Calu3 (cell line): ENCODE measurements around the gene NTNG2. TPM values are rescaled to one million over a fixed set of nuclear protein-coding genes. Genes with fewer than 3 reads are reported as not detected.

Source experiments
- BruUV-seq: library from RNA; stranded (reverse); fragments of 400-500 nt; replicated peaks from 2 replicates; lab custom pipeline; 2021; lab: Mats Ljungman, UMichigan
- CTCF ChIA-PET: fragments of 300-600 bp; sonication (Branson Sonifier 250); formaldehyde crosslinking; loops from one replicate; lab custom pipeline; 2022; ENCODE audit warnings: antibody characterized with exemption; lab: Charles Lee
- DNase-seq: peaks from one replicate; pipeline ENCODE4 v3.0.0; 2022
- H3K27ac Mint-ChIP-seq: one replicate; pipeline ENCODE4 v1.8.0; 2022; ENCODE audit warnings: mixed read lengths; ENCODE audit not compliant: unreplicated experiment
- H3K27me3 Mint-ChIP-seq: one replicate; pipeline ENCODE4 v1.8.0; 2022; ENCODE audit warnings: mixed read lengths; ENCODE audit not compliant: unreplicated experiment
- H3K36me3 Mint-ChIP-seq: one replicate; pipeline ENCODE4 v1.8.0; 2022; ENCODE audit warnings: mild to moderate bottlenecking, moderate library complexity, mixed read lengths; ENCODE audit not compliant: insufficient read depth, unreplicated experiment
- H3K4me1 Mint-ChIP-seq: one replicate; pipeline ENCODE4 v1.8.0; 2022; ENCODE audit warnings: mild to moderate bottlenecking, low read depth, mixed read lengths; ENCODE audit not compliant: unreplicated experiment
- H3K4me3 Mint-ChIP-seq: one replicate; pipeline ENCODE4 v1.8.0; 2022; ENCODE audit warnings: mild to moderate bottlenecking, low read depth, moderate library complexity, mixed read lengths; ENCODE audit not compliant: unreplicated experiment
- H3K9me3 Mint-ChIP-seq: one replicate; pipeline ENCODE4 v1.8.0; 2022; ENCODE audit warnings: low read depth, mixed read lengths; ENCODE audit not compliant: unreplicated experiment
- CTCF ChIP-seq: fragments of 200-600 bp; IDR thresholded peaks from one replicate; pipeline ENCODE4 v1.8.0; 2022; ENCODE audit warnings: antibody characterized with exemption; ENCODE audit not compliant: unreplicated experiment
- intact Hi-C: fragments of 100-400 bp; cut with micrococcal nuclease; formaldehyde crosslinking; loops from one replicate; pipeline ENCODE4 v1.10.0; 2022; ENCODE audit not compliant: unreplicated experiment
- total RNA-seq: library from RNA; stranded (reverse); gene quantifications from 2 replicates; pipeline ENCODE4 v1.2.3, GENCODE V29; 2022

Gene NTNG2
- total RNA-seq, 1 experiment from 2014 or later, result not detected

- CTCF ChIA-PET, result no interaction called here
- intact Hi-C loops, result no loop called here
- BruUV-seq, result no TSS peak
These were observed 20.6 kb downstream of the NTNG2 start for GRCh38 chr9:132182314-132183091.

GRCh38 chr9:132183134-132183533 is 21.3 kb downstream of the NTNG2 start:
- Mint-ChIP-seq H3K9me3 (no peaks in the 10 kb centered on the region), H3K27me3 (peaks cover 91% of the 10 kb centered on the region), H3K4me1 (peaks cover 9% of the 10 kb centered on the region), H3K36me3 (no peaks in the 10 kb centered on the region), H3K27ac (no peak overlapping the region), H3K4me3 (no peak overlapping the region)
- CTCF ChIA-PET, result no interaction called here
- no peak for DNase-seq
- BruUV-seq, result no TSS peak
- no peak for TF ChIP-seq CTCF
- intact Hi-C loops, result no loop called here

More at GRCh38 chr9:132182314-132183091, 20.6 kb downstream of the NTNG2 start:
- no peaks in the 10 kb centered on the region for H3K36me3 Mint-ChIP-seq
- H3K9me3 Mint-ChIP-seq, result no peaks in the 10 kb centered on the region
- H3K27me3 Mint-ChIP-seq, result peaks cover 92% of the 10 kb centered on the region
- H3K4me1 Mint-ChIP-seq, result peaks cover 6% of the 10 kb centered on the region
- TF ChIP-seq CTCF, result no peak
- H3K4me3 Mint-ChIP-seq, result no peak overlapping the region
- H3K27ac Mint-ChIP-seq, result no peak overlapping the region
- no peak for DNase-seq

- Mint-ChIP-seq H3K27me3 (peaks cover 87% of the 10 kb centered on the region), H3K9me3 (no peaks in the 10 kb centered on the region), H3K4me3 (no peak overlapping the region), H3K27ac (no peak overlapping the region), H3K4me1 (peaks cover 9% of the 10 kb centered on the region), H3K36me3 (no peaks in the 10 kb centered on the region)
- no TSS peak for BruUV-seq
- no peak for TF ChIP-seq CTCF
- intact Hi-C loops, result no loop called here
- CTCF ChIA-PET, result no interaction called here
- no peak for DNase-seq
These were observed 21.9 kb downstream of the NTNG2 start for GRCh38 chr9:132183715-132184114.

- intact Hi-C loops, result no loop called here
- H3K4me1 Mint-ChIP-seq, result peaks cover 9% of the 10 kb centered on the region
- TF ChIP-seq CTCF, result no peak
- no TSS peak for BruUV-seq
- peaks cover 85% of the 10 kb centered on the region for H3K27me3 Mint-ChIP-seq
- no peak for DNase-seq
- no peak overlapping the region for H3K4me3 Mint-ChIP-seq
- no peak overlapping the region for H3K27ac Mint-ChIP-seq
- H3K9me3 Mint-ChIP-seq, result no peaks in the 10 kb centered on the region
- CTCF ChIA-PET, result no interaction called here
- no peaks in the 10 kb centered on the region for H3K36me3 Mint-ChIP-seq
These were observed 22.3 kb downstream of the NTNG2 start for GRCh38 chr9:132184124-132184523.
